GM12891 (cell line): ENCODE measurements around the gene TMEM258.

Source experiments
- DNase-seq: peaks from one replicate; pipeline ENCODE4 v3.0.0; 2011; ENCODE audit warnings: low spot score; ENCODE audit not compliant: insufficient read length
- FAIRE-seq: peaks from 2 replicates; lab custom pipeline; 2011; peaks lifted over from hg19 to GRCh38; lab: Jason Lieb, UNC
- PAX5 ChIP-seq: IDR thresholded peaks from 2 replicates; pipeline ENCODE4 v1.6.1; 2011; ENCODE audit warnings: low read length, moderate library complexity, mild to moderate bottlenecking; ENCODE audit not compliant: insufficient read depth, severe bottlenecking
- POLR2A ChIP-seq: IDR thresholded peaks from 2 replicates; pipeline ENCODE4 v1.6.1; 2011; ENCODE audit warnings: low read depth, low read length, control low read depth
- POLR2AphosphoS5 ChIP-seq: IDR thresholded peaks from 2 replicates; pipeline ENCODE4 v1.6.1; 2011; ENCODE audit warnings: low read depth, low read length, control low read depth
- POU2F2 ChIP-seq: IDR thresholded peaks from 2 replicates; pipeline ENCODE4 v1.6.1; 2011; ENCODE audit warnings: low read depth, mild to moderate bottlenecking, control low read depth, low read length, moderate library complexity
- SPI1 ChIP-seq: IDR thresholded peaks from 2 replicates; pipeline ENCODE4 v1.6.1; 2011; ENCODE audit warnings: low read depth, low read length, control low read depth
- TAF1 ChIP-seq: IDR thresholded peaks from 2 replicates; pipeline ENCODE4 v1.6.1; 2011; ENCODE audit warnings: low read depth, low read length, control low read depth

Gene TMEM258

DNA sequence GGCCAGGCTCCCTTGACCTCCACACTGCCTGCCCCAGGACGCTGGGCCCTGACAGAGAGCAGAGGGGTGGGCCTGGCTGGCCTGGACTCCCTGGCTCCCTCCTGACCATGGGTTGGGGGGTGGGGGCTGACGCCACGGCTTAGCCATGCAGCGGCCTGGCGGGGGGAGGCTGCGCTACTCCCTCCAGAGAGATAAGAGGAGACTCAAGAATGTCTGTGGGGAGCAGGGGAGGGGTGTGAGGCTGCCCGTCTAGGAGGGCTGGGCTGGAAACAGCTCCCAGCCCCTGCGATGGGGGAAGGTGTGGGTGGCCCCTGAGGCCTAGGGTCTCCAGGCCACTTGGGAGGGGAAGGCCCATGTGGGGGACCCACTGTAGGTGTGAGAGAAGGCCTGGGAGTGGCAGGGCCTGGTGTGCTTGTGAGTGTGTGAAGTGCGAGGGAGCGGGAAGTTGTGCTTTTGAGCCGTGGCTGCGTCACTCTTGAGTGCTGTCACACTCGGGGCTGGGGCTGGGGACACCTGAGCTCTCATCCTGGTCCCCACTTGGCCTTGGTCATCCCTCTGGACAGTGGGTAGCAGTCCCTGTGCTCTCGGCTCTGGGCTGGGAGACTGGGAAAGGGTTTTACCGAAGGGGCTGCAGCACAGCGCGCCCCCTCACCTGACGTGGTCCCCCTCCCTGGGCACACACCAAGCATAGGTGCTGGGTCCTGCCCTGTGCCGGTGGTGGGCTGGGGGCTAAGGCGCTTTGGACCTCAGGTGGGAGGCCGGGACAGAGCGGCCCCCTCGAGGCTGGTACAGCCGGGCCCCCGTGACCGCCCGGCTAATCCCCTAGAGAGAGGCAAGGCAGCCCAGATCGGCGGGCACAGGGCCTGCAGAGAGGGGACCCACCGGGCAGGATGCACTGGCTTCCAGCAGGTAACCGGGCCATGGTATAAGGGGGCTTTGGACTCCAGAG is 37.6 kb downstream of the TMEM258 start:
- TF ChIP-seq POU2F2 = no peak
- no peak for TF ChIP-seq PAX5
- TF ChIP-seq TAF1 = no peak
- TF ChIP-seq POLR2A = no peak
- TF ChIP-seq SPI1 = no peak
- no peak for TF ChIP-seq POLR2AphosphoS5
- DNase-seq (no peak), FAIRE-seq (no peak)

DNA sequence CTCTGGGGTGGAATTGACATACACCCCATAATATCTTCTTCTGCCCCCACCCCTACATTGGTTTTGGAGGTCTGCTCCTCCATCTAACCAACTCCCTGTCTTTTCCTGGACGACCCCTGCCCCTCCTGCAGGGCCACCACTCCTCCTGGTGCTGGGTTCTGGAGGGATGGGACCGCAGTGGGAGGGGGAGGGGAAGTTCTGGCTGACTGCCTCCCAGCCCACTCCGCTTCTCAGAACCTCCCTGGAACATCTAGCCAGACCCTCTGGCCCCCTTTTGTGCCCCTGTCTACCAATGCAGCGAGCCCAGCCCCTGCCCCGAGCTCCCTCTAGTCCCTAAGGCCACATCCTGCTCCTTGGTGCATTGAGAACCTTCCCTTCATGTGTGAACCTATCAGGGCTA is 38.7 kb downstream of the TMEM258 start:
- DNase-seq = no peak
- no peak for TF ChIP-seq TAF1
- no peak for FAIRE-seq

GRCh38 chr11:61752925-61753521 is 39.4 kb downstream of the TMEM258 start:
- TF ChIP-seq PAX5 = no peak
- TF ChIP-seq TAF1 = no peak
- no peak for TF ChIP-seq POLR2AphosphoS5
- no peak for FAIRE-seq
- no peak for DNase-seq

- FAIRE-seq = no peak
- TF ChIP-seq POLR2AphosphoS5 = no peak
- DNase-seq = peak; percentile 74
These were observed 40.1 kb downstream of the TMEM258 start, which contains the start of gene MYRF for GRCh38 chr11:61752117-61752924. TSS of gene MYRF (plus strand) at chr11:61752636. CDS start at chr11:61752745, 109 bp downstream.

- DNase-seq (no peak), FAIRE-seq (no peak)
- no peak for TF ChIP-seq SPI1
- no peak for TF ChIP-seq POU2F2
- TF ChIP-seq PAX5 = no peak
- no peak for TF ChIP-seq POLR2A
These were observed 41.0 kb downstream of the TMEM258 start for GRCh38 chr11:61751384-61751783.

DNA sequence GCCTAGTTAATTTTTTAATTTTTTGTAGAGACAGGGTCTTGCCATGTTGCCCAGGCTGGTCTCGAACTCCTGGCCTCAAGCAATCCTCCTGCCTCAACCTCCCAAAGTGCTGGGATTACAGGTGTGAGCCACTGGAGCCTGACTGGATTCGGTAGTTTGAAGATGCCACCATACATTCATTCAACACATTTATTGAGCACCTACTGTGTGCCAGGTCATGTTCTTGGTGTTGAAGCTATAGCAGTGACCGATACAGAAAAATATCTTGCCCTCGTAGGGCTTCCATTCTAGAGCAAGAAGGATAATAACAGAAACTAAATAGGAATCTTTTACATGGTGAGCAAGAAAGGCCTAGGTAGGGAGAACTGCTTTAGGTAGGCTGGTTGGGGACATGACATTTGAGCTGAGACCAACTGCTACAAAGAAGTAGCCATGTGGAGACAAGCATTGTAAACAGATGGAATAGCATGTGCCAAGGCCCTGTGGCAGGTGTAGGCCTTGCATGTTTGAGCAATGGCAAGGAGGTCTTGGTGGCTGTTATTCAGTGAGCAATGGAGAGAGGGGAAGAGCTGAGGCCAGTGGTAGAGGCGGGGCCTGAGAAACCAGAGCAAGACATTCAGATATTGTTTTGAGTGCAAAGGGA is 41.6 kb downstream of the TMEM258 start:
- TF ChIP-seq PAX5 = no peak
- no peak for TF ChIP-seq POU2F2
- no peak for TF ChIP-seq TAF1
- FAIRE-seq (no peak), DNase-seq (no peak)

- FAIRE-seq (no peak), DNase-seq (no peak)
- no peak for TF ChIP-seq PAX5
- no peak for TF ChIP-seq POU2F2
- TF ChIP-seq POLR2A = no peak
- no peak for TF ChIP-seq POLR2AphosphoS5
- no peak for TF ChIP-seq SPI1
- no peak for TF ChIP-seq TAF1
These were observed 42.7 kb downstream of the TMEM258 start for GRCh38 chr11:61749591-61750217.

- FAIRE-seq = no peak
- TF ChIP-seq POLR2AphosphoS5 (no peak), PAX5 (no peak), SPI1 (no peak), POLR2A (no peak), TAF1 (no peak), POU2F2 (no peak)
- no peak for DNase-seq
These were observed 44.5 kb downstream of the TMEM258 start for GRCh38 chr11:61747967-61748285.

GRCh38 chr11:61747192-61747966 is 45.0 kb downstream of the TMEM258 start:
- no peak for TF ChIP-seq POLR2AphosphoS5
- no peak for TF ChIP-seq SPI1
- TF ChIP-seq POLR2A = no peak
- no peak for TF ChIP-seq PAX5
- TF ChIP-seq POU2F2 = no peak
- TF ChIP-seq TAF1 = no peak
- FAIRE-seq (peak; percentile 48), DNase-seq (peak; percentile 81)
